ENCODE results near the gene GET4. TPM values are rescaled to one million over a fixed set of nuclear protein-coding genes. Genes with fewer than 3 reads are reported as not detected.

GET4 gene
- polyA plus RNA-seq, 1 donor (not counting 4 experiments of a cell fraction or from before 2014, with no cell fraction given), result 21.1 TPM

GRCh38 chr7:937856-938484 lies 61.6 kb downstream of the GET4 start:
- Histone ChIP-seq H3K27ac (ENCODE audit: control insufficient read depth, insufficient read depth, low read length) (no peak overlapping the region), H3K4me1 (ENCODE audit: control insufficient read depth, extremely low read depth, insufficient read depth, low read length) (no peaks in the 10 kb centered on the region), H3K79me2 (ENCODE audit: control insufficient read depth, insufficient read depth, low read length) (no peaks in the 10 kb centered on the region), H3K9ac (ENCODE audit: control insufficient read depth, extremely low read depth, insufficient read depth, low read length) (no peak overlapping the region), H3K4me3 (ENCODE audit: control insufficient read depth in 2 of 3, extremely low read depth in 1 of 3, insufficient read depth in 2 of 3, low read depth in 1 of 3, low read length in 3 of 3) (no peak overlapping the region), H2AFZ (ENCODE audit: control insufficient read depth, low read length) (no peak overlapping the region), H4K20me1 (ENCODE audit: control insufficient read depth, extremely low read depth, insufficient read depth, low read length) (no peaks in the 10 kb centered on the region), H3K27me3 (ENCODE audit: control insufficient read depth, extremely low read depth, insufficient read depth, low read length) (peaks cover 2% of the 10 kb centered on the region), H3K9me3 (ENCODE audit: control insufficient read depth, low read depth, low read length) (no peaks in the 10 kb centered on the region), H3K4me2 (ENCODE audit: control insufficient read depth, extremely low read depth, insufficient read depth, low read depth, low read length) (no peak overlapping the region), H3K9me1 (ENCODE audit: control insufficient read depth, extremely low read depth, insufficient read depth, low read length) (no peaks in the 10 kb centered on the region), H3K36me3 (ENCODE audit: control insufficient read depth in 2 of 2, extremely low read depth in 1 of 2, insufficient read depth in 2 of 2, low read length in 2 of 2) (no peaks in the 10 kb centered on the region)
- no peak for FAIRE-seq
- TF ChIP-seq CTCF (optimal IDR thresholded peaks at IDR 0.05 in 1 of 3, IDR thresholded peaks at IDR 0.05 in 1 of 3, conservative IDR thresholded peaks at IDR 0.05 in 1 of 3; ENCODE audit: extremely low read depth in 1 of 3, insufficient read depth in 2 of 3, low read length in 3 of 3), result no peak
- no peak for TF ChIP-seq EZH2 (IDR thresholded peaks at IDR 0.05; ENCODE audit: low read length)
- no peak for DNase-seq (ENCODE audit: low read depth, low spot score)
- dilution Hi-C loops (cut with MboI; ENCODE audit: extremely low pct_ligation_motif_present, low sequenced_read_pairs), result no loop called here

- no peak overlapping the region for H3K4me3 ChIP-seq (ENCODE audit: control insufficient read depth in 2 of 3, extremely low read depth in 1 of 3, insufficient read depth in 2 of 3, low read depth in 1 of 3, low read length in 3 of 3)
- no peaks in the 10 kb centered on the region for H3K36me3 ChIP-seq (ENCODE audit: control insufficient read depth in 2 of 2, extremely low read depth in 1 of 2, insufficient read depth in 2 of 2, low read length in 2 of 2)
- no peak for TF ChIP-seq EZH2 (IDR thresholded peaks at IDR 0.05; ENCODE audit: low read length)
- no peaks in the 10 kb centered on the region for H3K4me1 ChIP-seq (ENCODE audit: control insufficient read depth, extremely low read depth, insufficient read depth, low read length)
- no peaks in the 10 kb centered on the region for H3K79me2 ChIP-seq (ENCODE audit: control insufficient read depth, insufficient read depth, low read length)
- H3K27me3 ChIP-seq (ENCODE audit: control insufficient read depth, extremely low read depth, insufficient read depth, low read length), result peaks cover 2% of the 10 kb centered on the region
- dilution Hi-C loops (cut with MboI; ENCODE audit: extremely low pct_ligation_motif_present, low sequenced_read_pairs), result no loop called here
- no peaks in the 10 kb centered on the region for H3K9me1 ChIP-seq (ENCODE audit: control insufficient read depth, extremely low read depth, insufficient read depth, low read length)
- no peak overlapping the region for H3K4me2 ChIP-seq (ENCODE audit: control insufficient read depth, extremely low read depth, insufficient read depth, low read depth, low read length)
- no peak overlapping the region for H3K9ac ChIP-seq (ENCODE audit: control insufficient read depth, extremely low read depth, insufficient read depth, low read length)
- no peaks in the 10 kb centered on the region for H4K20me1 ChIP-seq (ENCODE audit: control insufficient read depth, extremely low read depth, insufficient read depth, low read length)
- no peak overlapping the region for H2AFZ ChIP-seq (ENCODE audit: control insufficient read depth, low read length)
- H3K9me3 ChIP-seq (ENCODE audit: control insufficient read depth, low read depth, low read length), result no peaks in the 10 kb centered on the region
- no peak overlapping the region for H3K27ac ChIP-seq (ENCODE audit: control insufficient read depth, insufficient read depth, low read length)
- FAIRE-seq, result no peak
- no peak for DNase-seq (ENCODE audit: low read depth, low spot score)
Measured at GRCh38 chr7:938546-939185, 62.3 kb downstream of the GET4 start.
